NCI-H2227 (cell line): ENCODE results near the gene TMEM220.
A peak's percentile ranks its signal among the peaks of the same experiment; 100 is the strongest.
"Not testable (repeated sequence)": the region's sequence is repeated elsewhere in the genome, so short reads cannot be mapped to it uniquely, and the experiment has no call there.

ENCODE experiments used
- DNase-seq: peaks from one replicate; lab custom pipeline; 2025; ENCODE audit not compliant: unreplicated experiment; lab: John Stamatoyannopoulos, UW

TMEM220 gene

DNA sequence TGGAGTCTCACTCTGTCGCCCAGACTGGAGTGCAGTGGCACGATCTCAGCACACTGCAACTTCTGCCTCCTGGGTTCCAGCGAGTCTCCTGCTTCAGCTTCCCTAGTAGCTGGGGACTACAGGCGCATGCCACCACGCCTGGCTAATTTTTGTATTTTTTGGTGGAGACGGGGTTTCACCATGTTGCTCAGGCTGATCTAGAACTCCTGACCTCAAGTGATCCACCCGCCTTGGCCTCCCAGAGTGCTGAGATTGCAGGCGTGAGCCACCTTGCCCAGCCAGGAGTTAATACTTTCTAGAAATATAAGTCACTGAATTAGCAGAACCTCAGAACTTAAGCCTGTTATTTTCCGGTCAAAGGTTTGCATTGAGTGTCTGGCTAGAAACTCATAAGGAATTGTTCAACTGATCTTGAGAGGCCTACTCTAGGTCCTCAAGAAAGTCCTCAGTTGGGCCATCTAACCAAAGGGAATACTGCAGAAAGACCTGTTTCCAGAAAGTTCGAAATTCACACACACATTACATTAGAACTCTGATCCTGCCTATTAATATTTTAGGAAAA, 1.4 kb downstream of the TMEM220 start:
- no peak for DNase-seq

DNA sequence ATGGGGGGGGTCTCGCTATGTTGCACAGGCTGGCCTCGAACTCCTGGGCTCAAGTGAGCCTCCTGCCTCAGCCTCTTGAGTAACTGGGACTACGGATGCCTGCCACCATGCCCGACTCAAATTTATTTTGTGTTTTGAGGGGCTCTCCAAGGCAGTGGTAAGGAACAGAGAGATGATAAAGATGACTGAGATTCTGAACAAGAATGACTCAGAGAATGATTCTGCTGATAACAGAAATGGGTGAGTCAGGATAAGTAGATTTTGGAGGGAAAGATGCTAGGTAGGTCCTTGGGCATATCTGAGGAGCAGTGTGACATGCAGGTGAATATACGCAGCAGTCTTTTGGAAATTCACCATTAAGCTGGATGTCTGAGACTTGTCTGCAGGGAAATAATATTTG, 2.6 kb downstream of the TMEM220 start:
- DNase-seq, result no peak

- no peak for DNase-seq
These were observed 3.6 kb downstream of the TMEM220 start for GRCh38 chr17:10726196-10726595.

GRCh38 chr17:10725262-10725661, 4.6 kb downstream of the TMEM220 start:
- DNase-seq, result no peak

DNA sequence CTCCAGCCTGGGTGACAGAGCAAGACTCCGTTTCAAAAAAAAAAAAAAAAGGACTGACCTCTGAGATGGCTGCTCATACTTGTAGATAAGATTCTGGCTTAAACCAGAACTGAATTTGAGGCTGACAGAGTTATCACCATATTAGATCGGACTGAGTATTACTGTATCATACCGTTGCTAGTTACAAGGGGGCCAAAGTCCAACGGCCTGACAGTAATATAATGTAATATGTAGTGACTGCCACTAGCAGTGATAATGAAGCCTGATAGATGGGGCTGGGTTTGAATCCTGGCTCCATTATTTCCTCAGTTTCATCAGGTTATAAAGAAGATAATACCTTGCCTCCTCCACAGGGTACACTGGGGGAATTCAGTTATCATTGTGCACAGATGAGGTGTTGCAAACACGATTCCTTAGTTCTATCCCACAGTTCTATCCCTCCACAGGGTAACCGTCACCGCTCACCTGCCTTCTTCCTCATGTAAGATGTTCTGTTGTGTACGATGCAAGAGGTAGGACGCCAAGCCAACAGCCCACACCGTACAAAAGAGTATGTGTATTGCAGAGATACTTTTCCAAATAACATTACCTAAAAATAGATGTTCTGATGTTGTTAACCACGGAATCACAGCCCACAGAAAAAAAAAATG, 5.2 kb downstream of the TMEM220 start:
- no peak for DNase-seq

GRCh38 chr17:10718547-10718946, 11.3 kb downstream of the TMEM220 start:
- no peak for DNase-seq

GRCh38 chr17:10716218-10716617, 13.6 kb downstream of the TMEM220 start:
- no peak for DNase-seq

DNA sequence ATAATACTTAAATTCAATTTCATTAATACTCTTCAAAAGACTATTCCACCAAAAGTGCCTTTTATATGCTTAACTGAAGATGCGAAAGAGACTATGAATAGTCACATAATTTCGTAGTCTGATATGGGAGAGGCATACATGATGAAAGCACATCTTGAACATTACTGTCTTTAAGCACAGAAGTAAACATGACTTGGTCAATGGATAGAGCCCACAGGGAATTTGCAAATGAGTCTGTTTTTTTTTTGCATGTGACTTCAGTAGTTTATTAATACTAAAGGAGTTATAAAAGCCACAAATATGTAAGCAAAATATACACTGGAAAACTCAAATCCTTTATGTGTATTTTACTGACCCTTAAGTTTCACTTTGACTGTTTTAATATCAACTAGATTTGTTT, 16.5 kb downstream of the TMEM220 start:
- no peak for DNase-seq

GRCh38 chr17:10705727-10706126, 24.1 kb downstream of the TMEM220 start:
- DNase-seq, result no peak

DNA sequence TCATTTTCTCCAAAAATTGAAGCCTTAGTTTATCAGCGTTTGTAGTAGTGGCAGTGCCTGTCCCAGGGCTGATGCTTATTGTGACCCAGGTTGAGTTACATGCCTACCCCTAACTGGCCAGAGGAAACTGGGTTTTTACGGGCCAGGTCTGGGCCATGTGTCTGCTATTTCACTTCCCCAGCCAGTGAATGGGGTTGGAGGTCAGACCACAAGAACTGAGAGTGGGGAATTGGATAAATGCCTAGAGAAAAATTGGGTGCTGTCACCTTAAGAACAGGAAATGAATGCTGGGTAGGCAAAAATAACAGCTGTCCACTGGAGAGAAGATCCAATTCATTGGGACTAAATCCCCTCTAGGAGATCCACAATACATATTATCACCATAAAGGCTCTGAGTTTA, 27.2 kb downstream of the TMEM220 start:
- no peak for DNase-seq

GRCh38 chr17:10699856-10700255, 30.0 kb downstream of the TMEM220 start:
- no peak for DNase-seq

GRCh38 chr17:10698096-10698818, 31.6 kb downstream of the TMEM220 start:
- no peak for DNase-seq

DNA sequence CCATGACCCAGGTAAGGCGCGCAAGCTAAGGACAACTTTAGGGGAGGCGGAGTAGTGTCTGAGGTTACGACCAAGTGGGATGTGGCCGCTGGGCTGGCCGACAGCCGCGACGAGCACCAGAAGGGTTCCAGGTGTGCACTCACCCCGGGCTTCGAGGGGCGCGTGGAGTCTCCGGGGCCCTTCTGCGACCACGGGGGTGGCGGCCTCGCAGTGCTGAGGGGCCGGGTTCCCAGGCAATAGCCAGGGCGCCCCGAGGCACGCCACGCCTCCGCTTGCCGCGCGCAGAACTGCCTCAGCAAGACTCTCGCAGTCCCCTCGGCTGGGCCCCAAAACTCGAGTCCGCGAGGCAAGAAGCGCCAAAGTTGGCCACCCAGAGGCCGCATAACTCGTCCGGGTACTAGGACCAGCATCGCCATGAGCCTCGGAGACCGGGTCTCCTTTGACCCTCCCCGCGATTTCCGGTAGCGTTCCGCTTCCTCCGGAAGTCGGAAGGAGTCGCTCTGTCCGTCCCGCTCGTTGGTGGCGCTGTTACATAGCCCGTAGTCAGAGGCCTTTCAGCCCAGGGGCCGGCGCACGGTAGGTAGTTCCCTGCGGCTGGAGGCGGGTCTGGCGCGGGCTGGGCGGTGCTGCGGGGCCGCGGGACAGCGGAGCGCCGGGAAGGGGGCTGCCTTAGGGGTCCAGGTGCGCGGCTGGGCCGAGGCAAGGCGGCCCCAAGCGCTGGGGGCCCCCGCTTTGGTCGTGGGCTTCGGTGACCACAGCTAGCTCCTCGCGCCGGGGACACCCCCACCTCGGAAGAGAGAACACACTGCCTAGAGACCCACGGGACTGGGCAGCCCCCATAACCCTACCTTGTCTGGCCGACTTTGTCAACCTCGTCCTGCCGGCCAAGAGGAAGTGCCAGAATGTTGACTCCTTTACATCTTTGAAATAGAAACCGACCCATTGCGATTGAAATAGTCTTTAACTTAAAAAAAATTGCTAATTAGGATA, 32.4 kb downstream of the TMEM220 start, which contains the start of the genes ADPRM and SCO1:
Gene ADPRM, plus strand, starts transcription at position 503 of the 990 bp plus-strand sequence. CDS start 7,333 bp downstream, outside the sequence.
Gene SCO1, minus strand, starts transcription at position 442 of the 990 bp plus-strand sequence. Its CDS starts 26 bp downstream, at position 416.
- peak; percentile 93 for DNase-seq

DNA sequence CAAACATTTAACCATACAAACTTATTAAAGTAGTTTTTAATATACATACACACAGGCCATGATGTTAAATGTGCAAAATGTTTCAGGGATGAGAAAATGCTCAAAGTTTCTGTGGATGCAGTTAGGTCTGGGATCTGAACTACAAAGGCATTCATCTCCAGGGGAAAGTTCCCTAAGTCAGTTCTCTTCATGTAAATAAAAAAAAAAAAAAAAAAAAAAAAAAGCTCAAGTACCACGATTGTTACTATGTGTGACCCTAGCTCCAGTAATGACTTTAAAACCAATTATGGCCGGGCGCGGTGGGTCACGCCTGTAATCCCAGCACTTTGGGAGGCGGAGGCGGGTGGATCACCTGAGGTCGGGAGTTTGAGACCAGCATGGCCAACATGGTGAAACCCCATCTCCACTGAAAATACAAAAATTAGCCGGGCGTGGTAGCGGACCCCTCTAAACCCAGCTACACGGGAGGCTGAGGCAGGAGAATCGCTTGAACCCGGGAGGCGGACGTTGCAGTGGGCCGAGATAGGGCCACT, 33.9 kb downstream of the TMEM220 start:
- DNase-seq, result not testable (repeated sequence)

- no peak for DNase-seq
These were observed 42.3 kb downstream of the TMEM220 start for GRCh38 chr17:10687499-10687898.

GRCh38 chr17:10683853-10684252, 46.0 kb downstream of the TMEM220 start:
- peak; percentile 25 for DNase-seq

DNA sequence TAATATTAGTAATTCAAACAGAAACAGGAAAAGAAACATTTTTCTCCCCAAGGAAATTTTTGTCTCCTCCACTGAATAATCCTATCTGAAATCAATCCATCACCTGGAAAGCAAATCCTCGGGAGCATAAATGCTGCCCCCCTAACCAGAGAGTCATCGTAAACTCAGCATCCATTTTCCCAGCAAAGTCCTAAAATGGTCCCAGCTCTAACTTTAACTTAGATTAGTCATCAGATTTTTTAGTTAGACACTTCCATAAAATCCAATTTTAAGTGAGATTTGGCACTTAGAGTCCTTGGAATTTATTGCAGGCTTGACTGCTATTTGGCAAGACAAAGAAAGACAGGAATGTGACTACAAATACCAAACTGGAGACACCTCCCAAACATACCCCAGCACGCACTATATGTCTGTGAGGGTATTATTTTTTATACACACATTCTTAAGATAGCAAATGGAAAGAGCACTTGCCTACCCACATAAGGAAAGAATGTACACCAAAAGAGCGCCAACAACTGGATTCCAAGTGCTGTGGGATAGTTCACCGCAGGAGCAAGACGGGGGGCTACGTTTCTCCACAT, 47.9 kb downstream of the TMEM220 start:
- no peak for DNase-seq

DNA sequence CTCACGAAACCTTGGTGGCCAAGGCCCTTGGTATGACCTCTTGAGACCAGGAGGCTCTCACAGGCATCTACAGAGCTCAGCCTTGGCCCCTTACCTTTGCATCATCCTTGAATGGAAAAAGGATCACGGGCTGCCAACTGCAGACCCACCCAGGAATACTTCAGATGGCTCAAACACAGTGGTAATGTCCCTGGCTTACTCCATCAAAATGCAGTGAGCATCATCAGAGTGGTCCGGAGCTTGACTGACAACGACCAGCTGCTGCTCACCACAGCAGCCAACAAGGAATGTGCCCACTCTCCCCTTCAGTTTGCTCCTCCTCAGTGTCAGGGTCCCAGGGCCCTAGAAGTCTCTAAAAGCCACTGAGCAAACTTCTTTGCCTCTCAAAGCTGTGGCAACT, 55.1 kb downstream of the TMEM220 start:
- DNase-seq, result no peak

DNA sequence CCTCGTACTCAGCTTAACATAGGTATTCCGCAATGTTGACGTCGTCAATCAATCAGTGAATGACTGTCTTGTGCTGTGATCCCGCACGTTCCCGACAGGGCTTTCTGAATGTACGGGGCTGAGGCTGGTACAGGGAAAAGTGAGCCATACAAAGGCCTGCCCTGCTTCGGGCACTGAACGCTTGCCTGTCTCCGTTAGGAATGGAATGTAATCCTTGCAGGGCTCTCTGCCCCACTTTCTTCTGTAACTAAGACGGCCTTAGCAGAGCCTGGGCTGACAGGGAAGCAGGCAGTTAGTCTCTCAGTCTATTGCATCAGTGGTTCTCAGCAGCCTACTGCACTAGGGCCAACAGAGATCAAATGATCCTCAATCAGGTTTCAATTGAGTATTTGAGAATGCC, 56.5 kb downstream of the TMEM220 start:
- DNase-seq, result no peak

DNA sequence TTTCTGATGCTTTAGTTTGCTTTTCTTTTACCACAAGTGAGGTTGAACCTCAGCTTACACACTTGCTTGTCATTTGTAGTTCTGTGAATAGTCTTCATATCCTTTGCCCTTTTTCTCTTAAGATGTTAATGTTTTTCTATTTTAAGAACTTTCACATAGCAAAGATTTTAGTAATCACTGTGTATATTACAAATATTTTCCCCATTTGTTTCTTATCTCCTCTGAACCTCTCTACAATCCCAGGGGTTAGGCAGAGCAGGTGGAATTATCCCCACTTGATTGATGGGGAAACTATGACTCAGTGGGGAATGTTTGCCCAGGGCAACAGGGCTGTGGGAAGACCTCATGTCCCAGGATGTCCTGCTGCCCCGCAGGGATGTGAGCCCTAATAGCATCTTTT, 61.0 kb downstream of the TMEM220 start:
- DNase-seq, result no peak
